Sigmoid colon (tissue), 7 donors: ENCODE data around the gene GAB2. TPM values are rescaled to one million over a fixed set of nuclear protein-coding genes. Genes with fewer than 3 reads are reported as not detected.

ENCODE experiments used
- DNase-seq: peaks from one replicate; pipeline ENCODE4 v3.0.0-alpha.2; 2019
- H3K27ac ChIP-seq, 4 donors: fragments of 200-600 bp; sonication (generic); one replicate each; pipeline ENCODE4 v1.5.1; 2016 to 2019; ENCODE audit warnings: mild to moderate bottlenecking in 1 of 4
- H3K27me3 ChIP-seq, 3 donors: fragments of 200-600 bp; sonication (generic); one replicate each; pipeline ENCODE4 v1.5.1; 2019; ENCODE audit warnings: mild to moderate bottlenecking in 1 of 3
- H3K36me3 ChIP-seq, 4 donors: fragments of 200-600 bp; sonication (generic); one replicate each; pipeline ENCODE4 v1.5.1; 2016 to 2019
- H3K4me1 ChIP-seq, 4 donors: fragments of 200-600 bp; sonication (generic); one replicate each; pipeline ENCODE4 v1.5.1; 2017 to 2019
- H3K4me3 ChIP-seq, 4 donors: fragments of 200-600 bp; sonication (generic); one replicate each; pipeline ENCODE4 v1.5.1; 2017 to 2019; ENCODE audit warnings: mild to moderate bottlenecking in 2 of 4, moderate library complexity in 1 of 4
- H3K9me3 ChIP-seq, 4 donors: fragments of 200-600 bp in 3 of 4; sonication (generic) in 3 of 4; one replicate each; pipeline versions ENCODE4 v1.5.1 to v1.6.1; 2013 to 2019
- CTCF ChIP-seq, 4 experiments: fragments of 450-650 bp in 3 of 4; fragments of 200-600 bp in 1 of 4; IDR thresholded peaks; one replicate each; pipeline ENCODE4 v1.5.1; 2016 to 2019; ENCODE audit warnings: antibody characterized with exemption in 4 of 4, mild to moderate bottlenecking in 3 of 4, moderate library complexity in 2 of 4
- EP300 ChIP-seq, 4 donors: sonication (generic); formaldehyde crosslinking; IDR thresholded peaks; one replicate each; pipeline ENCODE4 v1.6.1; 2017; ENCODE audit warnings: antibody characterized with exemption in 4 of 4
- POLR2A ChIP-seq, 2 donors: fragments of 450-650 bp; IDR thresholded peaks; one replicate each; pipeline ENCODE4 v1.6.1; 2016; ENCODE audit warnings: antibody characterized with exemption in 2 of 2, mild to moderate bottlenecking in 2 of 2, moderate library complexity in 2 of 2
- POLR2AphosphoS5 ChIP-seq, 4 donors: sonication (generic); formaldehyde crosslinking; IDR thresholded peaks; one replicate each; pipeline ENCODE4 v1.6.1; 2017; ENCODE audit warnings: antibody characterized with exemption in 4 of 4
- WGBS, 2 donors: extraction: QIAGEN DNeasy Blood & Tissue Kit; methylation state at CpG; one replicate each; pipeline ENCODE4 v1.1.7; 2013; 5-methylcytosine and 5-hydroxymethylcytosine counted together
- intact Hi-C: fragments of 100-400 bp; cut with DNase I; formaldehyde crosslinking; loops from one replicate; pipeline ENCODE4 v1.15.1; 2023
- polyA plus RNA-seq, 3 donors: library from polyadenylated mRNA; stranded (reverse); fragments of 200-250 nt; gene quantifications; one replicate each; pipeline ENCODE4 v1.2.3, GENCODE V29; 2013
- total RNA-seq, 4 donors: library from RNA; depleted of rRNA; stranded (reverse); fragments of >200 nt; gene quantifications; one replicate each; pipeline ENCODE4 v1.1.0, GENCODE V29; 2016
- donor health status: healthy with polysubstance abuse.
- donor health status: Bipolar disorder and iron deficiency.
- donor health status: healthy.

Gene GAB2
- total and polyA plus RNA-seq, 7 donors: 10.8 to 23.5 (median 13.6) TPM

- H3K27ac ChIP-seq: no peak overlapping the region
- intact Hi-C loops: no loop called here
- TF ChIP-seq POLR2AphosphoS5 (IDR thresholded peaks at IDR 0.05) (no peak), CTCF (IDR thresholded peaks at IDR 0.05) (no peak), EP300 (IDR thresholded peaks at IDR 0.05) (no peak), POLR2A (IDR thresholded peaks at IDR 0.05) (no peak)
Measured at GRCh38 chr11:78341841-78342240, 75.8 kb downstream of the GAB2 start.

GRCh38 chr11:78340530-78340929 lies 77.1 kb downstream of the GAB2 start:
- H3K4me3 ChIP-seq: no peak overlapping the region
- no peaks in the 10 kb centered on the region for H3K9me3 ChIP-seq
- no peak overlapping the region for H3K27ac ChIP-seq
- H3K4me1 ChIP-seq: peaks cover 0 to 9% (median 4%) of the 10 kb centered on the region in 4 donors
- no peak for TF ChIP-seq EP300 (IDR thresholded peaks at IDR 0.05)
- TF ChIP-seq CTCF (IDR thresholded peaks at IDR 0.05): no peak
- no peak for TF ChIP-seq POLR2AphosphoS5 (IDR thresholded peaks at IDR 0.05)
- no peak for TF ChIP-seq POLR2A (IDR thresholded peaks at IDR 0.05)
- no peaks in the 10 kb centered on the region for H3K36me3 ChIP-seq
- intact Hi-C loops: no loop called here
- DNase-seq: no peak
- H3K27me3 ChIP-seq: no peaks in the 10 kb centered on the region
- WGBS, 2 donors: 86 to 91% methylated on average over 2 of the region's 2 CpGs

More at GRCh38 chr11:78341841-78342240, 75.8 kb downstream of the GAB2 start:
- H3K9me3 ChIP-seq: no peaks in the 10 kb centered on the region
- H3K4me3 ChIP-seq: no peak overlapping the region
- no peaks in the 10 kb centered on the region for H3K27me3 ChIP-seq
- no peak for DNase-seq
- H3K4me1 ChIP-seq: peaks cover 0 to 9% (median 7%) of the 10 kb centered on the region in 4 donors
- no peaks in the 10 kb centered on the region for H3K36me3 ChIP-seq
- 95% methylated on average over 2 of the region's 2 CpGs for WGBS, 2 donors

GRCh38 chr11:78339945-78340344 lies 77.7 kb downstream of the GAB2 start:
- Histone ChIP-seq H3K9me3 (no peaks in the 10 kb centered on the region), H3K4me1 (peaks cover 0 to 9% (median under 1%) of the 10 kb centered on the region in 4 donors), H3K27me3 (no peaks in the 10 kb centered on the region), H3K4me3 (no peak overlapping the region), H3K36me3 (no peaks in the 10 kb centered on the region), H3K27ac (no peak overlapping the region)
- no peak for DNase-seq
- intact Hi-C loops: no loop called here
- WGBS, 2 donors: 56 to 61% methylated on average over 3 of the region's 3 CpGs
- TF ChIP-seq POLR2A (IDR thresholded peaks at IDR 0.05): no peak
- TF ChIP-seq CTCF (IDR thresholded peaks at IDR 0.05): no peak
- no peak for TF ChIP-seq POLR2AphosphoS5 (IDR thresholded peaks at IDR 0.05)
- TF ChIP-seq EP300 (IDR thresholded peaks at IDR 0.05): no peak

- TF ChIP-seq EP300 (IDR thresholded peaks at IDR 0.05) (no peak), CTCF (IDR thresholded peaks at IDR 0.05) (no peak), POLR2AphosphoS5 (IDR thresholded peaks at IDR 0.05) (no peak), POLR2A (IDR thresholded peaks at IDR 0.05) (no peak)
- H3K4me1 ChIP-seq: peaks cover 0 to 9% (median 0%) of the 10 kb centered on the region in 4 donors
- WGBS, 2 donors: 87 to 89% methylated on average over 1 of the region's 1 CpG
- DNase-seq: no peak
- no peaks in the 10 kb centered on the region for H3K36me3 ChIP-seq
- H3K27ac ChIP-seq: no peak overlapping the region
- no peaks in the 10 kb centered on the region for H3K9me3 ChIP-seq
- H3K4me3 ChIP-seq: no peak overlapping the region
- intact Hi-C loops: no loop called here
- no peaks in the 10 kb centered on the region for H3K27me3 ChIP-seq
Measured at GRCh38 chr11:78339483-78339882, 78.1 kb downstream of the GAB2 start.

- intact Hi-C loops: no loop called here
- H3K4me1 ChIP-seq: peaks cover 0 to 9% (median 0%) of the 10 kb centered on the region in 4 donors
- no peak for TF ChIP-seq CTCF (IDR thresholded peaks at IDR 0.05)
- no peak for TF ChIP-seq POLR2AphosphoS5 (IDR thresholded peaks at IDR 0.05)
- TF ChIP-seq EP300 (IDR thresholded peaks at IDR 0.05): no peak
- TF ChIP-seq POLR2A (IDR thresholded peaks at IDR 0.05): no peak
- 95 to 99% methylated on average over 6 of the region's 6 CpGs for WGBS, 2 donors
- no peaks in the 10 kb centered on the region for H3K27me3 ChIP-seq
- H3K4me3 ChIP-seq: no peak overlapping the region
- no peak for DNase-seq
- no peaks in the 10 kb centered on the region for H3K36me3 ChIP-seq
- H3K9me3 ChIP-seq: no peaks in the 10 kb centered on the region
- H3K27ac ChIP-seq: no peak overlapping the region
Measured at GRCh38 chr11:78338702-78339101, 78.9 kb downstream of the GAB2 start.
